ENCODE data around the gene KRTAP21-1. TPM values are rescaled to one million over a fixed set of nuclear protein-coding genes. Genes with fewer than 3 reads are reported as not detected.

The KRTAP21-1 gene
- total RNA-seq, 1 experiment from 2014 or later = not detected

DNA sequence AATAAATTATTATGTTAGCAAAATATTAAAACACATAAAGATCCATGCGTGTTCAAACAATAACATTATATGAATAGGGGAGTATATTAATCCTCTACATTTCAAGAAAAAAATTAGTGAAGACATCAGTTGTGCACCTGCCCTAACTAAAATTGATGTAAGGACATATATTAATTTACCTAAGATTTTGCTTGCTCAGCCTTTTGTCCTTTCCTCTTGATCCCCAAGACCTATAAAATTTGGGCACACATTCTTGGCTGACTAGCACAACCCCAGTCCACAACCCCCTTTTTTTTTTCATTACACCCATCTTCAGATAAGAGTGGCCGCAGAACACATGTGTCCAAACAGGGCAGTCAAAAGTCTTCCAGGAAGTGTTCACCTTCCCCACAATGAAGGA, 14.8 kb downstream of the KRTAP21-1 start:
- H3K27ac Mint-ChIP-seq (ENCODE audit: low read depth, unreplicated experiment) = no peak overlapping the region
- no peak overlapping the region for H3K4me3 Mint-ChIP-seq (ENCODE audit: unreplicated experiment)
- POLR2A ChIA-PET = no interaction called here
- H3K36me3 Mint-ChIP-seq (ENCODE audit: insufficient read depth, unreplicated experiment) = no peaks in the 10 kb centered on the region
- CTCF ChIA-PET = no interaction called here
- H3K9me3 Mint-ChIP-seq (ENCODE audit: unreplicated experiment) = no peaks in the 10 kb centered on the region
- intact Hi-C loops (cut with micrococcal nuclease) = no loop called here
- no peaks in the 10 kb centered on the region for H3K4me1 Mint-ChIP-seq (ENCODE audit: insufficient read depth, unreplicated experiment)
- BruUV-seq (replicated peaks) = no TSS peak
- H3K27me3 Mint-ChIP-seq (ENCODE audit: insufficient read depth, unreplicated experiment) = peaks cover 37% of the 10 kb centered on the region
- no peak for TF ChIP-seq CTCF (IDR thresholded peaks at IDR 0.05; ENCODE audit: unreplicated experiment)
- DNase-seq (ENCODE audit: unreplicated experiment) = no peak

DNA sequence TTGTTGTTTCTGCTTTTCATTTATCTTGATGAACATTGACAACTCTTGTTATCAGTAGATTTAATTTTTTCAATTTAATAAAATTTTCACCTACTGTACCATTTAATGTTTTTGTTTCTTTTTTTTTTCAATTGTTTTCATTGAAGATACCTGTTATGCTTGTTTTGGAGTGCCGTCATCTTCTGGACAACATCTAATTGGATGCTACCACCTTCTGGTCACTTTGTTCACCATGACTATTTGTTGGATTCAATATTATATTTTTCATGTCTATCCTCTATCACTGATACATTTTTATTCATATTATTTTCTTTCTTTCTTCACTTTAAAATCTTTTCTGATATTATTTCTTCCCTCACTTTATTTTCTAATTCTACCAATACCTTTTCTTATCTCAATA, 22.2 kb downstream of the KRTAP21-1 start:
- no TSS peak for BruUV-seq (replicated peaks)
- intact Hi-C loops (cut with micrococcal nuclease) = loop anchor here (5.0 kb wide), 1 partner anchor 226 kb away; no protein-coding TSS in a partner anchor

GRCh38 chr21:30726726-30727125, 28.5 kb downstream of the KRTAP21-1 start:
- H3K27ac Mint-ChIP-seq (ENCODE audit: low read depth, unreplicated experiment) = no peak overlapping the region
- no peaks in the 10 kb centered on the region for H3K4me1 Mint-ChIP-seq (ENCODE audit: insufficient read depth, unreplicated experiment)
- H3K27me3 Mint-ChIP-seq (ENCODE audit: insufficient read depth, unreplicated experiment) = peaks cover 95% of the 10 kb centered on the region
- DNase-seq (ENCODE audit: unreplicated experiment) = no peak
- no peak overlapping the region for H3K4me3 Mint-ChIP-seq (ENCODE audit: unreplicated experiment)
- POLR2A ChIA-PET = interaction anchor here (0.7 kb wide), 1 partner anchor 446 kb away, joined by 5 read pairs; no protein-coding TSS in a partner anchor
- TF ChIP-seq CTCF (IDR thresholded peaks at IDR 0.05; ENCODE audit: unreplicated experiment) = no peak
- BruUV-seq (replicated peaks) = no TSS peak
- intact Hi-C loops (cut with micrococcal nuclease) = no loop called here
- H3K9me3 Mint-ChIP-seq (ENCODE audit: unreplicated experiment) = no peaks in the 10 kb centered on the region
- H3K36me3 Mint-ChIP-seq (ENCODE audit: insufficient read depth, unreplicated experiment) = no peaks in the 10 kb centered on the region
- CTCF ChIA-PET = no interaction called here

More for the DNA sequence above, 22.2 kb downstream of the KRTAP21-1 start:
- Mint-ChIP-seq H3K9me3 (ENCODE audit: unreplicated experiment) (no peaks in the 10 kb centered on the region), H3K27me3 (ENCODE audit: insufficient read depth, unreplicated experiment) (peaks cover 76% of the 10 kb centered on the region), H3K4me3 (ENCODE audit: unreplicated experiment) (no peak overlapping the region), H3K4me1 (ENCODE audit: insufficient read depth, unreplicated experiment) (no peaks in the 10 kb centered on the region), H3K27ac (ENCODE audit: low read depth, unreplicated experiment) (no peak overlapping the region), H3K36me3 (ENCODE audit: insufficient read depth, unreplicated experiment) (no peaks in the 10 kb centered on the region)
- ChIA-PET CTCF (interaction anchor here (0.6 to 1.0 kb wide), 3 partner anchors 10 to 392 kb away, joined by 3 read pairs; no protein-coding TSS in a partner anchor), POLR2A (interaction anchor here (0.7 kb wide), 1 partner anchor 399 kb away, joined by 3 read pairs; no protein-coding TSS in a partner anchor)
- TF ChIP-seq CTCF (IDR thresholded peaks at IDR 0.05; ENCODE audit: unreplicated experiment) = no peak
- DNase-seq (ENCODE audit: unreplicated experiment) = peak; percentile 4

DNA sequence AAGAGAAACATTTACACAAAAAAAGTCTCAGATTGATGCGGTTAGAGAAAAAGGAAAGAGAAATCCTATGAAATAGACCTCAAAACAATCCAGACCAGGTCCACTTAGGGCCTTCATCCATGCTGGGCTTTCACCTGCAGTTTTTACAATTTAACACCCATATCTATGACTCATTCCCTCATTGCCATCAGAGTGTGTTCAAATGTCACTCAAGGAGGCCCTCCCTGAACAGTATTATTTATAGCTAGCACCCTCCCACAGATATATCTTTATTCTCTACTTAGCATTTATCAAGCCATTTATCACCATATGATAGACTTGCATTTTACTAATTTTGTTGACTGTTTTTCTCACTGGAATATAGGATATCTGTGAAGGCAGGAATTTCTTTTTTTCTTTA, 35.8 kb downstream of the KRTAP21-1 start:
- BruUV-seq (replicated peaks) = no TSS peak
- intact Hi-C loops (cut with micrococcal nuclease) = no loop called here
- Mint-ChIP-seq H3K9me3 (ENCODE audit: unreplicated experiment) (no peaks in the 10 kb centered on the region), H3K4me3 (ENCODE audit: unreplicated experiment) (no peak overlapping the region), H3K36me3 (ENCODE audit: insufficient read depth, unreplicated experiment) (no peaks in the 10 kb centered on the region), H3K4me1 (ENCODE audit: insufficient read depth, unreplicated experiment) (peaks cover 16% of the 10 kb centered on the region), H3K27me3 (ENCODE audit: insufficient read depth, unreplicated experiment) (peaks cover 23% of the 10 kb centered on the region), H3K27ac (ENCODE audit: low read depth, unreplicated experiment) (no peak overlapping the region)
- no peak for TF ChIP-seq CTCF (IDR thresholded peaks at IDR 0.05; ENCODE audit: unreplicated experiment)
- POLR2A ChIA-PET = interaction anchor here (0.6 kb wide), 1 partner anchor 377 kb away, joined by 3 read pairs; no protein-coding TSS in a partner anchor
- CTCF ChIA-PET = interaction anchor here (0.7 to 0.9 kb wide), 2 partner anchors 43 to 218 kb away, joined by 3 read pairs; no protein-coding TSS in a partner anchor
- DNase-seq (ENCODE audit: unreplicated experiment) = peak; percentile 2
